ENCODE results near the gene SPATS2L. TPM values are rescaled to one million over a fixed set of nuclear protein-coding genes. Genes with fewer than 3 reads are reported as not detected.

The SPATS2L gene
- total RNA-seq, 1 experiment from 2014 or later, result 47.3 TPM

GRCh38 chr2:200288670-200289429, 17.6 kb upstream of the SPATS2L start:
- Histone ChIP-seq H4K20me1 (ENCODE audit: control insufficient read depth, insufficient read depth, insufficient read length) (no peaks in the 10 kb centered on the region), H3K4me1 (ENCODE audit: insufficient read depth, low read length) (no peaks in the 10 kb centered on the region), H3K79me1 (ENCODE audit: insufficient read depth, low read depth, low read length, poor library complexity, severe bottlenecking) (no peaks in the 10 kb centered on the region), H3K4me2 (ENCODE audit: insufficient read depth, insufficient read length, low read length) (no peak overlapping the region), H3K9me3 (ENCODE audit: control insufficient read depth, low read depth, low read length) (no peaks in the 10 kb centered on the region), H2AK5ac (ENCODE audit: insufficient read length, low read length) (no peak overlapping the region), H3K14ac (ENCODE audit: insufficient read depth, low read length) (no peak overlapping the region), H3K18ac (ENCODE audit: insufficient read length, low read depth, low read length) (no peak overlapping the region), H4K8ac (replicated peaks; ENCODE audit: insufficient read length, low read depth, low read length) (no peak overlapping the region), H3K27ac (ENCODE audit: insufficient read length, low read depth, low read length) (no peak overlapping the region), H2BK15ac (ENCODE audit: low read depth, low read length) (no peak overlapping the region), H3K79me2 (ENCODE audit: insufficient read depth, low read length) (no peaks in the 10 kb centered on the region), H3K4ac (ENCODE audit: low read depth, low read length) (no peak overlapping the region), H3K23ac (ENCODE audit: insufficient read length, low read depth, low read length) (no peak overlapping the region), H3K9ac (ENCODE audit: extremely low read depth, insufficient read length, low read length) (no peak overlapping the region), H3K23me2 (ENCODE audit: insufficient read length, low read depth, low read length, poor library complexity, severe bottlenecking) (no peaks in the 10 kb centered on the region), H2AFZ (ENCODE audit: low read length) (no peak overlapping the region), H3T11ph (ENCODE audit: low read length) (no peak overlapping the region), H3K27me3 (ENCODE audit: insufficient read depth, low read length) (no peaks in the 10 kb centered on the region), H2BK120ac (ENCODE audit: low read depth, low read length, poor library complexity, severe bottlenecking) (no peak overlapping the region), H2BK5ac (ENCODE audit: insufficient read length, low read length) (no peak overlapping the region), H4K5ac (ENCODE audit: insufficient read length, low read depth, low read length) (no peak overlapping the region), H3K56ac (ENCODE audit: insufficient read length, low read depth, low read length) (no peak overlapping the region), H2BK20ac (ENCODE audit: low read depth, low read length, poor library complexity, severe bottlenecking) (no peak overlapping the region), H4K91ac (ENCODE audit: insufficient read length, low read depth, low read length) (no peak overlapping the region), H2BK12ac (ENCODE audit: insufficient read length, low read depth, low read length) (no peak overlapping the region)
- Mint-ChIP-seq H3K9me3 (peaks cover 2 to 3% of the 10 kb centered on the region in 2 experiments; a peak in 2 of 5 replicates), H3K27me3 (ENCODE audit: low read depth) (no peaks in the 10 kb centered on the region), H3K4me3 (no peak overlapping the region), H3K27ac (no peak overlapping the region), H3K4me1 (peaks cover 0 to 3% of the 10 kb centered on the region in 2 experiments; a peak in 2 of 4 replicates), H3K36me3 (ENCODE audit: insufficient read depth in 1 of 3, low read depth in 3 of 3) (no peaks in the 10 kb centered on the region; a peak in 2 of 7 replicates)
- DNase-seq, result no peak
- WGBS (ENCODE audit: extremely low coverage, insufficient read length, low lambda C conversion rate), result no CpG with 5 or more reads among the region's 5 CpGs
- no peak for TF ChIP-seq CTCF (conservative IDR thresholded peaks at IDR 0.05)
